ENCODE results near the gene RPH3AL.
"Not testable (repeated sequence)": the region's sequence is repeated elsewhere in the genome, so short reads cannot be mapped to it uniquely, and the experiment has no call there.

The RPH3AL gene

GRCh38 chr17:200586-200985 is 152.0 kb downstream of the RPH3AL start:
- no peak for DNase-seq (ENCODE audit: low spot score)

- DNase-seq (ENCODE audit: low spot score) = no peak
Observed at GRCh38 chr17:199806-200545, 152.6 kb downstream of the RPH3AL start.

GRCh38 chr17:199191-199604 is 153.4 kb downstream of the RPH3AL start:
- no peak for DNase-seq (ENCODE audit: low spot score)

- DNase-seq (ENCODE audit: low spot score) = not testable (repeated sequence)
Observed at GRCh38 chr17:198225-198624, 154.4 kb downstream of the RPH3AL start.

- no peak for DNase-seq (ENCODE audit: low spot score)
Observed at GRCh38 chr17:197352-197751, 155.3 kb downstream of the RPH3AL start.

GRCh38 chr17:194828-195602 is 157.6 kb downstream of the RPH3AL start:
- DNase-seq (ENCODE audit: low spot score) = no peak

GRCh38 chr17:193841-194806 is 158.5 kb downstream of the RPH3AL start:
- no peak for DNase-seq (ENCODE audit: low spot score)

- DNase-seq (ENCODE audit: low spot score) = no peak
Observed at GRCh38 chr17:193426-193810, 159.2 kb downstream of the RPH3AL start.

- DNase-seq (ENCODE audit: low spot score) = no peak
Observed at GRCh38 chr17:192666-193425, 159.8 kb downstream of the RPH3AL start.

- no peak for DNase-seq (ENCODE audit: low spot score)
Observed at GRCh38 chr17:189444-189843, 163.2 kb downstream of the RPH3AL start.

- no peak for DNase-seq (ENCODE audit: low spot score)
Observed at GRCh38 chr17:187130-187529, 165.5 kb downstream of the RPH3AL start.

GRCh38 chr17:185445-186138 is 167.0 kb downstream of the RPH3AL start:
- no peak for DNase-seq (ENCODE audit: low spot score)

GRCh38 chr17:183021-183420 is 169.6 kb downstream of the RPH3AL start:
- no peak for DNase-seq (ENCODE audit: low spot score)

- no peak for DNase-seq (ENCODE audit: low spot score)
Observed at GRCh38 chr17:182050-182751, 170.4 kb downstream of the RPH3AL start.

GRCh38 chr17:181245-182049 is 171.2 kb downstream of the RPH3AL start, which contains the start of gene DOC2B:
TSS of gene DOC2B (minus strand) at chr17:181650. CDS start at chr17:181479, 171 bp downstream.
- DNase-seq (ENCODE audit: low spot score) = peak; percentile 89

GRCh38 chr17:180381-181244 is 172.0 kb downstream of the RPH3AL start:
- DNase-seq (ENCODE audit: low spot score) = no peak

- no peak for DNase-seq (ENCODE audit: low spot score)
Observed at GRCh38 chr17:179781-180380, 172.7 kb downstream of the RPH3AL start.

- DNase-seq (ENCODE audit: low spot score) = peak; percentile 59
Observed at GRCh38 chr17:179066-179432, 173.6 kb downstream of the RPH3AL start.
